GM18498 (cell line): ENCODE data around the gene CLCC1.

Experiments used
- ATAC-seq: cut with Tn5 transposase; IDR thresholded peaks from one replicate; pipeline ENCODE4 v1.9.1; 2021; ENCODE audit warnings: mild to moderate bottlenecking, moderate library complexity; ENCODE audit not compliant: unreplicated experiment

Gene CLCC1

DNA sequence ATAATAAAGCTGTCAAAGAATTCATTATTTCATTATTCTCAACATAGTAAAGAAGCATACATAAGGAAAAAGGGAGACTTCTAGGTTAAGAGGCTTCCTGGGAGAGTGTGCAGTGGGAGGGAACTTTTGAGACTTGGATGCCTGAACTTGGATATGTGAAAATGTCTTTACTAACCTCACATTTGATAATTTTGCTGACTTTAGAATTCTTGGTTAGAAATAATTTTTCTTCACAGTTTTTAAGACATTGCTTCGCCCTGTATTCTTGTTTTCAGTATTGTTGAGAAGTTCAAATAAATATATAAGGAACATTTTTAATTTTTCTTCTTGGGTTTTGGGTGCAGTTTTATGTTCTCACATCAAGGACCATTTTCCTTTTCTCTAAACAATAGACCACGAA is 46.5 kb downstream of the CLCC1 start:
- no peak for ATAC-seq
